ENCODE data around the gene SSBP2. TPM values are rescaled to one million over a fixed set of nuclear protein-coding genes. Genes with fewer than 3 reads are reported as not detected.

The SSBP2 gene
- polyA plus RNA-seq, 4 donors: 84.8 to 96.7 (median 91.8) TPM

- no peak for DNase-seq (ENCODE audit: low read depth in 4 of 4, low spot score in 3 of 4)
Observed at GRCh38 chr5:81405126-81405891, 345.6 kb downstream of the SSBP2 start.

- no peak for DNase-seq (ENCODE audit: low read depth in 4 of 4, low spot score in 3 of 4)
Observed at GRCh38 chr5:81402192-81402930, 348.5 kb downstream of the SSBP2 start.

GRCh38 chr5:81401266-81401665 is 349.6 kb downstream of the SSBP2 start:
- no peak for DNase-seq (ENCODE audit: low read depth in 4 of 4, low spot score in 3 of 4)

GRCh38 chr5:81400375-81400774 is 350.5 kb downstream of the SSBP2 start:
- DNase-seq (ENCODE audit: low read depth in 4 of 4, low spot score in 3 of 4): no peak

- DNase-seq (ENCODE audit: low read depth in 4 of 4, low spot score in 3 of 4): no peak
Observed at GRCh38 chr5:81398741-81399140, 352.2 kb downstream of the SSBP2 start.

- no peak for DNase-seq (ENCODE audit: low read depth in 4 of 4, low spot score in 3 of 4)
Observed at GRCh38 chr5:81397176-81397575, 353.7 kb downstream of the SSBP2 start.

GRCh38 chr5:81395262-81395661 is 355.6 kb downstream of the SSBP2 start:
- no peak for DNase-seq (ENCODE audit: low read depth in 4 of 4, low spot score in 3 of 4)

- DNase-seq (ENCODE audit: low read depth in 4 of 4, low spot score in 3 of 4): no peak
Observed at GRCh38 chr5:81393783-81394718, 356.8 kb downstream of the SSBP2 start, which contains the start of gene ACOT12. Gene ACOT12, minus strand, starts transcription at chr5:81394134. Its CDS starts 20 bp downstream, at chr5:81394114.

- DNase-seq (ENCODE audit: low read depth in 4 of 4, low spot score in 3 of 4): no peak
Observed at GRCh38 chr5:81393430-81393782, 357.5 kb downstream of the SSBP2 start.

- no peak for DNase-seq (ENCODE audit: low read depth in 4 of 4, low spot score in 3 of 4)
Observed at GRCh38 chr5:81389025-81389424, 361.9 kb downstream of the SSBP2 start.

GRCh38 chr5:81388169-81388568 is 362.7 kb downstream of the SSBP2 start:
- DNase-seq (ENCODE audit: low read depth in 4 of 4, low spot score in 3 of 4): no peak

GRCh38 chr5:81383867-81384266 is 367.0 kb downstream of the SSBP2 start:
- no peak for DNase-seq (ENCODE audit: low read depth in 4 of 4, low spot score in 3 of 4)

GRCh38 chr5:81371354-81371876 is 379.5 kb downstream of the SSBP2 start:
- no peak for DNase-seq (ENCODE audit: low read depth in 4 of 4, low spot score in 3 of 4)

GRCh38 chr5:81370912-81371311 is 380.0 kb downstream of the SSBP2 start:
- DNase-seq (ENCODE audit: low read depth in 4 of 4, low spot score in 3 of 4): no peak

- DNase-seq (ENCODE audit: low read depth in 4 of 4, low spot score in 3 of 4): no peak
Observed at GRCh38 chr5:81365541-81365940, 385.4 kb downstream of the SSBP2 start.

- no peak for DNase-seq (ENCODE audit: low read depth in 4 of 4, low spot score in 3 of 4)
Observed at GRCh38 chr5:81363093-81363871, 387.6 kb downstream of the SSBP2 start.

Measured in right renal pelvis (tissue), 4 donors.